CD14-positive monocyte (primary cell): ENCODE measurements around the gene ARID1B. TPM values are rescaled to one million over a fixed set of nuclear protein-coding genes. Genes with fewer than 3 reads are reported as not detected.

Experiments used
- DNase-seq, 3 donors: peaks; one replicate each; pipeline ENCODE4 v3.0.0-alpha.2; 2011 to 2022
- H2AFZ ChIP-seq: 2 replicates; pipeline ENCODE4 v1.6.0; 2012; ENCODE audit warnings: mild to moderate bottlenecking, low read depth, low read length, inconsistent platforms; ENCODE audit not compliant: insufficient read depth, poor library complexity, severe bottlenecking
- H3K27ac ChIP-seq, 2 donors: 1 replicate in 1 of 2; 2 replicates in 1 of 2; pipeline ENCODE4 v1.5.1; 2012 to 2013; ENCODE audit warnings: low read length in 2 of 2, control low read depth in 1 of 2, inconsistent platforms in 1 of 2, low read depth in 1 of 2, mild to moderate bottlenecking in 1 of 2
- H3K27me3 ChIP-seq, 2 donors: one replicate each; pipeline versions ENCODE4 v1.6.0 to v1.6.1; 2011 to 2013; ENCODE audit warnings: low read length in 2 of 2; ENCODE audit not compliant: control insufficient read depth in 2 of 2, insufficient read depth in 2 of 2
- H3K36me3 ChIP-seq, 2 donors: replicated peaks in 1 of 2; 1 replicate in 1 of 2; 2 replicates in 1 of 2; pipeline versions ENCODE4 v1.5.1 to v1.6.1; 2012 to 2013; ENCODE audit warnings: low read length in 2 of 2, control low read depth in 1 of 2, inconsistent platforms in 1 of 2, mild to moderate bottlenecking in 1 of 2; ENCODE audit not compliant: insufficient read depth in 2 of 2, control insufficient read depth in 1 of 2
- H3K4me1 ChIP-seq, 2 donors: 1 replicate in 1 of 2; 2 replicates in 1 of 2; pipeline versions ENCODE4 v1.5.1 to v1.6.1; 2012 to 2013; ENCODE audit warnings: low read length in 2 of 2, control low read depth in 1 of 2, inconsistent platforms in 1 of 2, mild to moderate bottlenecking in 1 of 2, moderate library complexity in 1 of 2; ENCODE audit not compliant: insufficient read depth in 2 of 2, control insufficient read depth in 1 of 2
- H3K4me2 ChIP-seq: replicated peaks from 2 replicates; pipeline ENCODE3; 2012; ENCODE audit warnings: low read length, moderate library complexity, mild to moderate bottlenecking; ENCODE audit not compliant: poor library complexity, severe bottlenecking; ENCODE audit errors: extremely low read depth
- H3K4me3 ChIP-seq, 3 experiments: fragments of 200-600 bp in 1 of 3; sonication (generic) in 1 of 3; replicated peaks in 1 of 3; 1 replicate in 2 of 3; 2 replicates in 1 of 3; pipeline ENCODE4 v1.5.1; 2011 to 2013; ENCODE audit warnings: low read length in 3 of 3, mild to moderate bottlenecking in 3 of 3, control low read depth in 2 of 3, low read depth in 2 of 3, inconsistent platforms in 1 of 3, moderate library complexity in 1 of 3
- H3K79me2 ChIP-seq: 2 replicates; pipeline ENCODE4 v1.6.0; 2012; ENCODE audit warnings: mild to moderate bottlenecking, control low read depth, inconsistent platforms, low read length, moderate library complexity; ENCODE audit not compliant: insufficient read depth
- H3K9ac ChIP-seq: 2 replicates; pipeline ENCODE4 v1.6.0; 2017; ENCODE audit warnings: low read length, mild to moderate bottlenecking; ENCODE audit not compliant: insufficient read depth, poor library complexity, severe bottlenecking
- H3K9me3 ChIP-seq, 2 donors: replicated peaks in 1 of 2; 1 replicate in 1 of 2; 2 replicates in 1 of 2; pipeline versions ENCODE4 v1.5.1 to v1.6.1; 2012 to 2013; ENCODE audit warnings: low read length in 2 of 2, control low read depth in 1 of 2; ENCODE audit not compliant: control insufficient read depth in 1 of 2, insufficient read depth in 1 of 2
- H4K20me1 ChIP-seq: 2 replicates; pipeline ENCODE4 v1.6.0; 2012; ENCODE audit warnings: mild to moderate bottlenecking, low read length, control low read depth, moderate library complexity; ENCODE audit not compliant: insufficient read depth
- H3K27ac Mint-ChIP-seq, 7 donors: one replicate each; pipeline ENCODE4 v1.8.0; 2020; ENCODE audit warnings: mild to moderate bottlenecking in 7 of 7, mixed read lengths in 7 of 7, moderate library complexity in 6 of 7, inconsistent platforms in 2 of 7
- H3K27me3 Mint-ChIP-seq, 3 donors: one replicate each; pipeline ENCODE4 v1.8.0; 2021 to 2022; ENCODE audit warnings: low read depth in 3 of 3, mild to moderate bottlenecking in 3 of 3, mixed read lengths in 3 of 3, moderate library complexity in 3 of 3, inconsistent platforms in 1 of 3
- H3K36me3 Mint-ChIP-seq, 2 donors: one replicate each; pipeline ENCODE4 v1.8.0; 2020; ENCODE audit warnings: mixed read lengths in 2 of 2, inconsistent platforms in 1 of 2, mild to moderate bottlenecking in 1 of 2
- H3K4me1 Mint-ChIP-seq: one replicate; pipeline ENCODE4 v1.8.0; 2020; ENCODE audit warnings: mild to moderate bottlenecking, mixed read lengths
- H3K4me3 Mint-ChIP-seq, 2 donors: one replicate each; pipeline ENCODE4 v1.8.0; 2020; ENCODE audit warnings: mild to moderate bottlenecking in 2 of 2, mixed read lengths in 2 of 2, moderate library complexity in 1 of 2
- H3K9me3 Mint-ChIP-seq, 7 donors: one replicate each; pipeline ENCODE4 v1.8.0; 2020 to 2022; ENCODE audit warnings: mixed read lengths in 7 of 7, mild to moderate bottlenecking in 6 of 7, moderate library complexity in 6 of 7, inconsistent platforms in 2 of 7
- WGBS: methylation state at CpG from one replicate; pipeline ENCODE4 v1.1.5; 2013; ENCODE audit warnings: missing lambda C conversion rate; ENCODE audit not compliant: insufficient coverage; 5-methylcytosine and 5-hydroxymethylcytosine counted together
- intact Hi-C, 2 donors: fragments of 100-400 bp; cut with micrococcal nuclease; formaldehyde crosslinking; loops; one replicate each; pipeline versions ENCODE4 v1.15.0 to v1.15.1; 2023
- polyA plus RNA-seq, 3 donors: library from polyadenylated mRNA; depleted of rRNA in 1 of 3; unstranded in 2 of 3; stranded (reverse) in 1 of 3; fragments of 300-500 nt in 2 of 3; fragments of >200 nt in 1 of 3; fragmentation: Illumina TruSeq in 2 of 3; gene quantifications; 1 replicate in 2 of 3; 2 replicates in 1 of 3; pipeline ENCODE4 v1.2.3, GENCODE V29; 2012 to 2021
- TF ChIP-seq, protein P1 (sequence below): fragments of 200-600 bp; IDR thresholded peaks from one replicate; pipeline ENCODE4 v1.8.0; 2022; ENCODE audit warnings: antibody characterized with exemption, mild to moderate bottlenecking

Gene ARID1B
- polyA plus RNA-seq, 3 donors: 3.2 to 22.1 (median 3.8) TPM

DNA sequence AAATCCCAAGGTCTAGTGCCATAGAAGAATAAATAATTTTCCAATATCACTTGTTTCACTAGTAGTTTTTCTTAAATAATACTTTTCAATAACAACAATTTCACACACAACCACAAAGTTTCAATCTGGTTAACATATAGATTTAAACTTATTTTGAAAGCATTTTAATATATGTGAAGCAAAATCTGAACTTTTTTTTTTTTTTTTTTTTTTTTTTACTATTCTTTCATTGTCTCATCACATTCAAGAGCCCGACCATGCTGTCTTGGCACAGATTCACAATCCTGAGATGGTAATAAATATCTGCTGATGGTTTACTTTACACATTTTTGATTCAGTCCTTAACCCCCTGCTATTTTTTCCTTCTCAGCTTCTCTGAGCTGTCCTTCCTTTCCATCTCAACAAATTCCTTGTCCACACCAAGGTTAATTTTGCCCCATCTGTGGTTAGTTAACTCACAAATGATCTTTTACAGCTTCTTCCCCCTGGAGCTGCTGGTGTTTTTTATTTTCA is 283.3 kb downstream of the ARID1B start:
- DNase-seq: no peak
- H3K27me3 ChIP-seq: no peaks in the 10 kb centered on the region
- peaks cover 0 to 7% (median 3%) of the 10 kb centered on the region in 7 donors for H3K9me3 Mint-ChIP-seq
- peaks cover 6% of the 10 kb centered on the region for H3K79me2 ChIP-seq
- H3K4me2 ChIP-seq: no peak overlapping the region
- H3K4me3 ChIP-seq: no peak overlapping the region
- H4K20me1 ChIP-seq: peaks cover 9% of the 10 kb centered on the region
- TF ChIP-seq, protein P1, sequence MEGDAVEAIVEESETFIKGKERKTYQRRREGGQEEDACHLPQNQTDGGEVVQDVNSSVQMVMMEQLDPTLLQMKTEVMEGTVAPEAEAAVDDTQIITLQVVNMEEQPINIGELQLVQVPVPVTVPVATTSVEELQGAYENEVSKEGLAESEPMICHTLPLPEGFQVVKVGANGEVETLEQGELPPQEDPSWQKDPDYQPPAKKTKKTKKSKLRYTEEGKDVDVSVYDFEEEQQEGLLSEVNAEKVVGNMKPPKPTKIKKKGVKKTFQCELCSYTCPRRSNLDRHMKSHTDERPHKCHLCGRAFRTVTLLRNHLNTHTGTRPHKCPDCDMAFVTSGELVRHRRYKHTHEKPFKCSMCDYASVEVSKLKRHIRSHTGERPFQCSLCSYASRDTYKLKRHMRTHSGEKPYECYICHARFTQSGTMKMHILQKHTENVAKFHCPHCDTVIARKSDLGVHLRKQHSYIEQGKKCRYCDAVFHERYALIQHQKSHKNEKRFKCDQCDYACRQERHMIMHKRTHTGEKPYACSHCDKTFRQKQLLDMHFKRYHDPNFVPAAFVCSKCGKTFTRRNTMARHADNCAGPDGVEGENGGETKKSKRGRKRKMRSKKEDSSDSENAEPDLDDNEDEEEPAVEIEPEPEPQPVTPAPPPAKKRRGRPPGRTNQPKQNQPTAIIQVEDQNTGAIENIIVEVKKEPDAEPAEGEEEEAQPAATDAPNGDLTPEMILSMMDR: no peak
- intact Hi-C loops: no loop called here
- no peak overlapping the region for H3K27ac Mint-ChIP-seq
- peaks cover 0 to 3% of the 10 kb centered on the region in 2 donors for H3K9me3 ChIP-seq
- no peaks in the 10 kb centered on the region for H3K27me3 Mint-ChIP-seq
- peaks cover 0 to 8% of the 10 kb centered on the region in 2 donors for H3K36me3 ChIP-seq
- no peak overlapping the region for H3K4me3 Mint-ChIP-seq
- no peak overlapping the region for H3K9ac ChIP-seq
- WGBS: no CpG with 5 or more reads among the region's 1 CpG
- peaks cover 17 to 19% of the 10 kb centered on the region in 2 donors for H3K36me3 Mint-ChIP-seq
- no peak overlapping the region for H3K27ac ChIP-seq
- peaks cover 17% of the 10 kb centered on the region for H3K4me1 Mint-ChIP-seq
- peaks cover 0 to 4% of the 10 kb centered on the region in 2 donors for H3K4me1 ChIP-seq
- no peak overlapping the region for H2AFZ ChIP-seq

DNA sequence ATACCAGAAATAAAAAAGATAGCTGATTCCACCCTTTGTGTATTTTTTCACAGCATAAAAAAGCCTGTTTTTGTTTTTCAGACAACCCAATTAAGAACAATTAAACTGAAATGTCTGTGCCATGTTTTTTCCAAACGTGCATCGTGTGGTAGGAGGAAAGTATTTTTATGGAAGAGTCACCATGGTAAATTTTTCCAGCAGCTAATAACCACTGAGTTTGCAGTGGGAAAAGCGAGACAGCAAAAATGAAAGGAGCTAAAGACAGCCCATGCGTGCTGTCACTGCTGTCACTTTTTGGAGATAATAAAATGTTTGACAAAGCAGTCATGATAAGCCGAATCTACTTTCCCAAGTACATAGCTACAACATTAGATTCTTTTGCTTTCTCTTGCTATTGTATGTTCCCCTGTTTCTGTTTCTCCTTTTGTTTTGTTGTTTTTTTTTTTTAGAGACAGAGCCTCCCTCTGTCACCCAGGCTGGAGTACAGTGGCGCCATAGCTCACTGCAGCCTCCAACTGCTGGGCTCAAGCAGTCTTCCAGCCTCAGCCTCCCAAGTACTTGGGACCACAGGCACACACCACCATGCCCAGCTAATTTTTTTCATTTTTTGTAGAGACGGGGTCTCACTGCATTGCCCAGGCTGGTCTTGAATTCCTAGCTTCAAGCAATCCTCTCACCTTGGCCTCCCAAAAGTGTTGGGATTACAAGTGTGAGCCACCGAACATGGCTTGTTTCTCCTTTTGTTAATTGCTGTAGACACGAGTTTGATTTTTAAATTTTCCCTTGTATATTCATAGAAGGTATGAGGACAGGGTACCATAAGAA is 284.8 kb downstream of the ARID1B start:
- DNase-seq: no peak
- no peaks in the 10 kb centered on the region for H3K27me3 Mint-ChIP-seq
- no peak overlapping the region for H3K4me3 ChIP-seq
- H3K9me3 Mint-ChIP-seq: no peaks in the 10 kb centered on the region
- H3K4me2 ChIP-seq: no peak overlapping the region
- H3K9me3 ChIP-seq: no peaks in the 10 kb centered on the region
- TF ChIP-seq, protein P1: no peak
- intact Hi-C loops: no loop called here
- H3K36me3 Mint-ChIP-seq: peaks cover 13 to 17% of the 10 kb centered on the region in 2 donors
- no peak overlapping the region for H3K4me3 Mint-ChIP-seq
- no peak overlapping the region for H2AFZ ChIP-seq
- peaks cover 4% of the 10 kb centered on the region for H4K20me1 ChIP-seq
- peaks cover 6% of the 10 kb centered on the region for H3K79me2 ChIP-seq
- peaks cover 0 to 4% of the 10 kb centered on the region in 2 donors for H3K4me1 ChIP-seq
- H3K27ac ChIP-seq: no peak overlapping the region
- no peaks in the 10 kb centered on the region for H3K36me3 ChIP-seq
- 100% methylated on average over 2 of the region's 9 CpGs for WGBS
- peaks cover 24% of the 10 kb centered on the region for H3K4me1 Mint-ChIP-seq
- no peak overlapping the region for H3K9ac ChIP-seq
- peak overlapping the region in 1 of 7 donors; percentile 20 for H3K27ac Mint-ChIP-seq
- H3K27me3 ChIP-seq: no peaks in the 10 kb centered on the region
